ENCODE data around the gene MED31.

- no peak for TF ChIP-seq CTCF (IDR thresholded peaks at IDR 0.05)
- no peak for TF ChIP-seq NR1H2 (CRISPR knock-in tag; IDR thresholded peaks at IDR 0.05)
- no peak for TF ChIP-seq CREB1 (CRISPR knock-in tag; IDR thresholded peaks at IDR 0.05)
- no peak for TF ChIP-seq ZNF121 (CRISPR knock-in tag; IDR thresholded peaks at IDR 0.05)
- no peak for TF ChIP-seq NR2C2 (CRISPR knock-in tag; IDR thresholded peaks at IDR 0.05)
- TF ChIP-seq JUN (CRISPR knock-in tag; IDR thresholded peaks at IDR 0.05) = no peak
- no peak for TF ChIP-seq ZNF263 (CRISPR knock-in tag; IDR thresholded peaks at IDR 0.05; ENCODE audit: low read depth)
- TF ChIP-seq ATF3 (CRISPR knock-in tag; conservative IDR thresholded peaks at IDR 0.05) = no peak
- no peak for TF ChIP-seq ZNF512 (CRISPR knock-in tag; IDR thresholded peaks at IDR 0.05; ENCODE audit: borderline replicate concordance)
- no peak for TF ChIP-seq NR3C1 (CRISPR knock-in tag; conservative IDR thresholded peaks at IDR 0.05; ENCODE audit: low read depth)
- TF ChIP-seq FOXP1 (CRISPR knock-in tag; IDR thresholded peaks at IDR 0.05; ENCODE audit: borderline replicate concordance) = no peak
- TF ChIP-seq TEAD4 (CRISPR knock-in tag; IDR thresholded peaks at IDR 0.05) = no peak
- no peak for TF ChIP-seq CREM (CRISPR knock-in tag; IDR thresholded peaks at IDR 0.05)
- no peak for TF ChIP-seq SP1 (CRISPR knock-in tag; conservative IDR thresholded peaks at IDR 0.05)
Observed at GRCh38 chr17:6608321-6608720, 43.1 kb downstream of the MED31 start.
